ENCODE data around the gene ITGA7. TPM values are rescaled to one million over a fixed set of nuclear protein-coding genes. Genes with fewer than 3 reads are reported as not detected.

ITGA7 gene
- total RNA-seq, 2 experiments from 2014 or later = 4.1 to 4.5 TPM

DNA sequence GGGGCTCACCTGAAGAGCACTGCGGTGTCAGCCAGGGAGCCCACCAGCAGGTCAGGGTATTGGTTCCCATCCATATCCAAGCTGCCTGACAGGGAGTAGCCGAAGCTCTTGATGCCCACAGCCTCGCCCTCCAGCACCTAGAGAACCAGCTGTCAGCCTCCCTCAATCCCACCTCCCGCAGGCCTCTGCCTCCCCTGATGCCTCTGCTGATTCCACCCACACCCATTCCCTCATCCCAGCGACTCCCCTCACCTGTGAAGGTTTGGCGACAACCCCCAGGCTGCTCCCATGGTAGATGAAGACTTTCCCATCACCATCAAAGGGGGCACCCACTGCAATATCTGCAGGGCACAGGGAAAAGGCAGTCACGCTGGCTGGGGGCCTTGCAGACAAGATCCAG, 10.0 kb downstream of the ITGA7 start:
- Mint-ChIP-seq H3K27ac (no peak overlapping the region), H3K27me3 (no peaks in the 10 kb centered on the region), H3K36me3 (no peaks in the 10 kb centered on the region), H3K4me3 (no peak overlapping the region), H3K4me1 (ENCODE audit: low read depth) (no peaks in the 10 kb centered on the region), H3K9me3 (no peaks in the 10 kb centered on the region)
- intact Hi-C loops (cut with micrococcal nuclease) = no loop called here
- ChIA-PET POLR2A (no interaction called here), CTCF (no interaction called here)
- no peak for DNase-seq

DNA sequence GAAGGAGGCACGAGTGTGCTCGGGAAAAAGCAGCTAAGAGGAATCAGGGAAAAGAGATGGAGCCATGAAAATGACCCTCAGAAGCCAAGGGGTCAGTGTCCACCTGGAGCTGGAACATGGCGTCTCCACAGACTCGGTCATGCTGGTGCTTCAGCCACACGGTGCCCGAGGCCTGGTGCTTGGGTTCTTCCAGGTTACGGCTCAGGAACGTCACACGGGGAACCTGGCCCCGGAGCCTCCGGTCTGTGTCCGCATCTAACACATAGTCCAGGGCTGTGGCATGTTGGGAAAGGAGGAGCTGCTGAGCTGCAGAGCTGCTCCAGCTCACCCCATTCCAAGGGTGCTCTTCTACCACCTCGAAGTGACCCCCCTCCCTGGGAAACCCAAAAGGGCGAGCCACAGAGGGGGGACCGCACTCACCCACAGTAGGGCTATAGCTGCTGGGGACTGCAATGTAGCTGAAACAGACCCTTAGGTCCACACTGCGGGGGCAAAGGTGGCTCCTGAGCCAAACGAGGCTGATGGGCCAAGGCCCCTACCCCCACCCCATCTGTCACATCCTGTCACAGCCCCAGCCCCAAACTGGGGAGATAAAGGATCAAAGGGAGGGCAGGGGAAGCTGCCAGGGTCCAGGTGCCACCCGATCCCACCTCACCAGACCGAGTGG, 10.8 kb downstream of the ITGA7 start:
- no peaks in the 10 kb centered on the region for H3K9me3 Mint-ChIP-seq
- no peak for DNase-seq
- ChIA-PET POLR2A (no interaction called here), CTCF (interaction anchor here (0.7 to 0.9 kb wide), 2 partner anchors 9 to 15 kb away, joined by 3 to 5 read pairs; no protein-coding TSS in a partner anchor)
- H3K27ac Mint-ChIP-seq = no peak overlapping the region
- intact Hi-C loops (cut with micrococcal nuclease) = no loop called here
- H3K36me3 Mint-ChIP-seq = no peaks in the 10 kb centered on the region
- no peaks in the 10 kb centered on the region for H3K4me1 Mint-ChIP-seq (ENCODE audit: low read depth)
- no peaks in the 10 kb centered on the region for H3K27me3 Mint-ChIP-seq
- no peak overlapping the region for H3K4me3 Mint-ChIP-seq

DNA sequence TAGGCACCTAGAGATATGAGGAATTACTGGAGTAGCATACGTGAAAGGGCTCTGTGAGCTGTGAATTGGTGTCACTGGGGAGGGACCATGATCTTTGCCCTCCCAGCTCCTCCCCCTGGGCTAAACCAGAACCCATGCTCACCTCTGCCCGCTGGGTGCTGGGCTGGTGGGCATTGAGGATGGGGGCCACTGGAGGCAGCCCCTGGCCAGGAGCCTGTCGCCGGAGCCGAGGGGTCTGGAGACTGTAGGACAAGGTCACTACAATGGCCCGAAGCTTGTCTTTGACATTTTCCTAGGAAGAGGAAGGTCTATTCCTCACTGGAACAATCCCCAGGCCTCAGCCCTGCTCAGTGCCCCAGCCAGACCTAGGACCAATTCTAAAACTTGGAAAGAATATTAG, 11.6 kb downstream of the ITGA7 start:
- H3K4me1 Mint-ChIP-seq (ENCODE audit: low read depth) = no peaks in the 10 kb centered on the region
- H3K27me3 Mint-ChIP-seq = no peaks in the 10 kb centered on the region
- ChIA-PET POLR2A (no interaction called here), CTCF (interaction anchor here (0.9 kb wide), 1 partner anchor 40 kb away, joined by 4 read pairs; no protein-coding TSS in a partner anchor)
- no peaks in the 10 kb centered on the region for H3K9me3 Mint-ChIP-seq
- no peak overlapping the region for H3K4me3 Mint-ChIP-seq
- H3K36me3 Mint-ChIP-seq = no peaks in the 10 kb centered on the region
- no peak overlapping the region for H3K27ac Mint-ChIP-seq
- intact Hi-C loops (cut with micrococcal nuclease) = no loop called here
- no peak for DNase-seq

DNA sequence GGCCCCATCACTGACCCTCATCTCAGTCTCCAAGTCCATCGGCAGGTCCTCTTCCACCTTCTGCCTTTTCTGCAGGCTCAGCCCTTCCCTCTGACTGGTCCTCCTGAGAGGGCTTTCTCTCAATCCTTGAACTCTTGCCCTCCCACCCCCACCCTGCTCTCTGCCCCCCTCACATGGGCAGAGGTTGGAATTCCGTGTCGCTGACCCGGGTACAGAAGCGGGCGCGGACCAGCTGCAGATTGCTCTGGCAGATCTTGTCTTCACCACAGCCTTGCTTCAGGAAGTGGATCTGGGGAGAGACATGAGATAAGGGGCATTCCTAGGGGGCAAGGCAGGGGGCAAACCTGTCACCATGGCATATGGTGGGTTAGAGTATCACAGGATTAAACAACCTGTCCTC, 12.4 kb downstream of the ITGA7 start:
- CTCF ChIA-PET = interaction anchor here (0.9 kb wide), 1 partner anchor 39 kb away, joined by 4 read pairs; no protein-coding TSS in a partner anchor
- DNase-seq = no peak
- Mint-ChIP-seq H3K27ac (no peak overlapping the region), H3K4me1 (ENCODE audit: low read depth) (no peaks in the 10 kb centered on the region), H3K27me3 (no peaks in the 10 kb centered on the region), H3K36me3 (no peaks in the 10 kb centered on the region), H3K4me3 (no peak overlapping the region), H3K9me3 (no peaks in the 10 kb centered on the region)
- POLR2A ChIA-PET = no interaction called here
- intact Hi-C loops (cut with micrococcal nuclease) = no loop called here

DNA sequence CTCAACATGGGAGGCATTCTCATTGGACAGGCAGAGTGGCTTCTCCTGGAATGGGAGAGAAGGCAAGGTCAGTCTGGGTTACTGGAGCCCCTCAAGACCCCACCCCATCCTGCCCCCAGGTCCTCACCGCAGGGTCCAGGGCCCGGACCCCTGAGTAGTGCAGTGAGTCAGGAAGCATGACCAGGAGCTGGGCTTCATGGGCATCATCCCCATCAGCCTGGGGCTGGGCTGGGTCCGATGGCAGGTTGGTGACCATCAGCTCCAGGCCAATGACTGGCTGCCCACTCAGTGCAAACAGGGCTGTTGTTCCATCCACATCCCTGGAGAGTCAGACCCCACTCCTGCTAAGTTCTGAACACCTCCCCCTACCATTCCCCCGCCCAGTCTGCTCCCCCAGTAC, 13.1 kb downstream of the ITGA7 start:
- no peaks in the 10 kb centered on the region for H3K4me1 Mint-ChIP-seq (ENCODE audit: low read depth)
- no peaks in the 10 kb centered on the region for H3K36me3 Mint-ChIP-seq
- CTCF ChIA-PET = interaction anchor here (0.6 kb wide), 1 partner anchor 192 kb away, joined by 5 read pairs; no protein-coding TSS in a partner anchor
- POLR2A ChIA-PET = no interaction called here
- H3K27ac Mint-ChIP-seq = no peak overlapping the region
- no peak for DNase-seq
- no peaks in the 10 kb centered on the region for H3K27me3 Mint-ChIP-seq
- H3K4me3 Mint-ChIP-seq = no peak overlapping the region
- no peaks in the 10 kb centered on the region for H3K9me3 Mint-ChIP-seq
- intact Hi-C loops (cut with micrococcal nuclease) = no loop called here

- Mint-ChIP-seq H3K27ac (no peak overlapping the region), H3K36me3 (no peaks in the 10 kb centered on the region), H3K27me3 (no peaks in the 10 kb centered on the region), H3K9me3 (no peaks in the 10 kb centered on the region), H3K4me3 (no peak overlapping the region), H3K4me1 (ENCODE audit: low read depth) (no peaks in the 10 kb centered on the region)
- ChIA-PET CTCF (interaction anchor here (0.6 kb wide), 1 partner anchor 192 kb away, joined by 5 read pairs; no protein-coding TSS in a partner anchor), POLR2A (no interaction called here)
- DNase-seq = no peak
- intact Hi-C loops (cut with micrococcal nuclease) = no loop called here
Measured at GRCh38 chr12:55694188-55694515, 13.6 kb downstream of the ITGA7 start.

GRCh38 chr12:55693323-55694187, 14.1 kb downstream of the ITGA7 start:
- CTCF ChIA-PET = no interaction called here
- DNase-seq = no peak
- H3K27me3 Mint-ChIP-seq = no peaks in the 10 kb centered on the region
- no peak overlapping the region for H3K27ac Mint-ChIP-seq
- intact Hi-C loops (cut with micrococcal nuclease) = no loop called here
- H3K4me1 Mint-ChIP-seq (ENCODE audit: low read depth) = no peaks in the 10 kb centered on the region
- no peak overlapping the region for H3K4me3 Mint-ChIP-seq
- H3K9me3 Mint-ChIP-seq = no peaks in the 10 kb centered on the region
- H3K36me3 Mint-ChIP-seq = no peaks in the 10 kb centered on the region
- POLR2A ChIA-PET = no interaction called here

- Mint-ChIP-seq H3K36me3 (no peaks in the 10 kb centered on the region), H3K4me1 (ENCODE audit: low read depth) (peaks cover 2% of the 10 kb centered on the region), H3K27ac (no peak overlapping the region), H3K27me3 (no peaks in the 10 kb centered on the region), H3K4me3 (no peak overlapping the region), H3K9me3 (no peaks in the 10 kb centered on the region)
- intact Hi-C loops (cut with micrococcal nuclease) = no loop called here
- ChIA-PET POLR2A (no interaction called here), CTCF (no interaction called here)
- no peak for DNase-seq
Measured at GRCh38 chr12:55692631-55693322, 14.9 kb downstream of the ITGA7 start.

- H3K4me3 Mint-ChIP-seq = no peak overlapping the region
- peaks cover 3% of the 10 kb centered on the region for H3K27me3 Mint-ChIP-seq
- H3K27ac Mint-ChIP-seq = no peak overlapping the region
- H3K36me3 Mint-ChIP-seq = no peaks in the 10 kb centered on the region
- H3K4me1 Mint-ChIP-seq (ENCODE audit: low read depth) = peaks cover 9% of the 10 kb centered on the region
- H3K9me3 Mint-ChIP-seq = no peaks in the 10 kb centered on the region
- intact Hi-C loops (cut with micrococcal nuclease) = no loop called here
- CTCF ChIA-PET = interaction anchor here (1.2 to 2.2 kb wide), 2 partner anchors 16 to 33 kb away, joined by 3 to 10 read pairs; no protein-coding TSS in a partner anchor
- POLR2A ChIA-PET = no interaction called here
- no peak for DNase-seq
Measured at GRCh38 chr12:55688716-55689655, 18.7 kb downstream of the ITGA7 start.

GRCh38 chr12:55687746-55688145, 20.0 kb downstream of the ITGA7 start:
- Mint-ChIP-seq H3K27me3 (peaks cover 5% of the 10 kb centered on the region), H3K27ac (no peak overlapping the region), H3K9me3 (no peaks in the 10 kb centered on the region), H3K4me1 (ENCODE audit: low read depth) (peaks cover 9% of the 10 kb centered on the region), H3K4me3 (no peak overlapping the region), H3K36me3 (no peaks in the 10 kb centered on the region)
- DNase-seq = peak; percentile 67
- intact Hi-C loops (cut with micrococcal nuclease) = no loop called here
- ChIA-PET CTCF (interaction anchor here (2.2 kb wide), 1 partner anchor 31 kb away, joined by 10 read pairs; no protein-coding TSS in a partner anchor), POLR2A (no interaction called here)

DNA sequence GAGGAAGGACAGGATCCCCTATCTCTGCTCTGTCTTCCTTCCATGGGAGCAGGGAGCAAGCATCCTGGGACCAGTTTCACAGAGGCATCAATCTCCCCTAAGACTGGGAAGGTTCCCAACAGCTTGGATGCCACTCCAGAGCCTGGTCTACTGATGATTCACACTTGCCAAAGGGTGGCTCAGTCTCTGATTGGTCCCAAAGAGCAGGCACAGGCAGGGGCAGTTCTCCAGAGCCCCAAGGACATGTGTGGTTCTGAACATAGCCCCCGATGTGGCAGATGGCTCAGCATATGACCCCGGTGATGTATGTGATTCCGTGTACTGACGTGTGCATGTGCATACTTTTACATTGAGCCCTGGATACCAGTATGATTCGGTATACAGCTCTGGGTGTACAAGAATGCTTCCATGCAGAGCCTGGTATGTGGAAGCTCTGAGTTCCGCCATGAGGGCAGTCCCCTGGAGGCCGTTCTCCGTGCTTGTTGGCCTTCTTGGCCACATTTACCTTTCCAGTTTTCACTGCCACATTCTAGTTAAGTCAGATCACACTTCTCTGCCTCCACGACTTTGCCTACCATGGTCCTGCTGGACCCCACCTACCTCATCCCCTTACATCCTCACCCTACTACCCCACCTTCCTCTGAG, 21.2 kb downstream of the ITGA7 start:
- no peak overlapping the region for H3K4me3 Mint-ChIP-seq
- H3K27ac Mint-ChIP-seq = no peak overlapping the region
- ChIA-PET POLR2A (no interaction called here), CTCF (no interaction called here)
- intact Hi-C loops (cut with micrococcal nuclease) = no loop called here
- H3K9me3 Mint-ChIP-seq = no peaks in the 10 kb centered on the region
- no peaks in the 10 kb centered on the region for H3K36me3 Mint-ChIP-seq
- H3K4me1 Mint-ChIP-seq (ENCODE audit: low read depth) = peaks cover 11% of the 10 kb centered on the region
- no peak for DNase-seq
- H3K27me3 Mint-ChIP-seq = peaks cover 9% of the 10 kb centered on the region
